IMR-90 (cell line): ENCODE results near the gene NRF1.

Experiments used
- BHLHE40 ChIP-seq: fragments of 150-350 bp; IDR thresholded peaks from 2 replicates; pipeline ENCODE4 v1.6.1; 2016; ENCODE audit warnings: mild to moderate bottlenecking, low read depth, low read length
- CHD1 ChIP-seq: IDR thresholded peaks from 2 replicates; pipeline ENCODE4 v1.6.1; 2012; ENCODE audit warnings: low read depth, low read length, improper control_type of control experiment
- ELK1 ChIP-seq: fragments of 150-350 bp; IDR thresholded peaks from 2 replicates; pipeline ENCODE4 v1.6.1; 2016; ENCODE audit warnings: low read depth, mild to moderate bottlenecking, low read length, moderate library complexity, borderline replicate concordance
- FOS ChIP-seq: fragments of 150-350 bp; IDR thresholded peaks from 2 replicates; pipeline ENCODE4 v1.6.1; 2016; ENCODE audit warnings: low read depth, low read length
- MAFK ChIP-seq: IDR thresholded peaks from 2 replicates; pipeline ENCODE4 v1.6.1; 2012; ENCODE audit warnings: low read depth, low read length, improper control_type of control experiment
- MXI1 ChIP-seq: IDR thresholded peaks from 2 replicates; pipeline ENCODE4 v1.6.1; 2012; ENCODE audit warnings: low read depth, mild to moderate bottlenecking, low read length, moderate library complexity, borderline replicate concordance
- POLR2A ChIP-seq: IDR thresholded peaks from 2 replicates; pipeline ENCODE4 v1.6.1; 2012; ENCODE audit warnings: mild to moderate bottlenecking, low read depth, low read length
- RCOR1 ChIP-seq: IDR thresholded peaks from 2 replicates; pipeline ENCODE4 v1.6.1; 2012; ENCODE audit warnings: mild to moderate bottlenecking, low read length, improper control_type of control experiment; ENCODE audit not compliant: insufficient replicate concordance
- RFX5 ChIP-seq: IDR thresholded peaks from 2 replicates; pipeline ENCODE4 v1.8.0; 2012; ENCODE audit warnings: low read depth, mild to moderate bottlenecking, low read length, moderate library complexity
- SMC3 ChIP-seq: fragments of 150-350 bp; IDR thresholded peaks from 2 replicates; pipeline ENCODE4 v1.6.1; 2016; ENCODE audit warnings: low read depth, mild to moderate bottlenecking, antibody characterized with exemption, low read length, moderate library complexity
- TF ChIP-seq, protein P1 (sequence below): conservative IDR thresholded peaks from 2 replicates; pipeline ENCODE4 v1.5.1; 2012; ENCODE audit warnings: mild to moderate bottlenecking, low read depth, low read length, improper control_type of control experiment
- TF ChIP-seq, protein P2 (sequence below): fragments of 150-350 bp; IDR thresholded peaks from 2 replicates; pipeline ENCODE4 v1.6.1; 2017; ENCODE audit warnings: mild to moderate bottlenecking, antibody characterized with exemption, low read length, low read depth

GRCh38 chr7:129774871-129775694 is 163.6 kb downstream of the NRF1 start:
- TF ChIP-seq, protein P1, sequence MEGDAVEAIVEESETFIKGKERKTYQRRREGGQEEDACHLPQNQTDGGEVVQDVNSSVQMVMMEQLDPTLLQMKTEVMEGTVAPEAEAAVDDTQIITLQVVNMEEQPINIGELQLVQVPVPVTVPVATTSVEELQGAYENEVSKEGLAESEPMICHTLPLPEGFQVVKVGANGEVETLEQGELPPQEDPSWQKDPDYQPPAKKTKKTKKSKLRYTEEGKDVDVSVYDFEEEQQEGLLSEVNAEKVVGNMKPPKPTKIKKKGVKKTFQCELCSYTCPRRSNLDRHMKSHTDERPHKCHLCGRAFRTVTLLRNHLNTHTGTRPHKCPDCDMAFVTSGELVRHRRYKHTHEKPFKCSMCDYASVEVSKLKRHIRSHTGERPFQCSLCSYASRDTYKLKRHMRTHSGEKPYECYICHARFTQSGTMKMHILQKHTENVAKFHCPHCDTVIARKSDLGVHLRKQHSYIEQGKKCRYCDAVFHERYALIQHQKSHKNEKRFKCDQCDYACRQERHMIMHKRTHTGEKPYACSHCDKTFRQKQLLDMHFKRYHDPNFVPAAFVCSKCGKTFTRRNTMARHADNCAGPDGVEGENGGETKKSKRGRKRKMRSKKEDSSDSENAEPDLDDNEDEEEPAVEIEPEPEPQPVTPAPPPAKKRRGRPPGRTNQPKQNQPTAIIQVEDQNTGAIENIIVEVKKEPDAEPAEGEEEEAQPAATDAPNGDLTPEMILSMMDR = no peak
- TF ChIP-seq CHD1 (no peak), RFX5 (no peak), POLR2A (no peak), ELK1 (no peak), MAFK (no peak), FOS (no peak), BHLHE40 (no peak), SMC3 (no peak), MXI1 (no peak), RCOR1 (no peak)
- TF ChIP-seq, protein P2, sequence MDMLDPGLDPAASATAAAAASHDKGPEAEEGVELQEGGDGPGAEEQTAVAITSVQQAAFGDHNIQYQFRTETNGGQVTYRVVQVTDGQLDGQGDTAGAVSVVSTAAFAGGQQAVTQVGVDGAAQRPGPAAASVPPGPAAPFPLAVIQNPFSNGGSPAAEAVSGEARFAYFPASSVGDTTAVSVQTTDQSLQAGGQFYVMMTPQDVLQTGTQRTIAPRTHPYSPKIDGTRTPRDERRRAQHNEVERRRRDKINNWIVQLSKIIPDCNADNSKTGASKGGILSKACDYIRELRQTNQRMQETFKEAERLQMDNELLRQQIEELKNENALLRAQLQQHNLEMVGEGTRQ = no peak
